GM20000 (cell line): Measurements from ENCODE around the gene SNRNP35.
"Not testable (repeated sequence)": the region's sequence is repeated elsewhere in the genome, so short reads cannot be mapped to it uniquely, and the experiment has no call there.

Source experiments
- DNase-seq: peaks from one replicate; pipeline ENCODE4 v3.0.0; 2012; ENCODE audit warnings: low spot score
- TF ChIP-seq, protein P1 (sequence below): IDR thresholded peaks from 2 replicates; pipeline ENCODE4 v1.5.1; 2012; ENCODE audit warnings: mild to moderate bottlenecking, control low read depth; ENCODE audit errors: extremely low read depth, missing control alignments

SNRNP35 gene

GRCh38 chr12:123457980-123458779, at the start of gene SNRNP35:
Gene SNRNP35 (plus strand): TSS chr12:123458139. CDS start chr12:123465541, 7,402 bp downstream.
- DNase-seq, result peak; percentile 72
- TF ChIP-seq, protein P1, sequence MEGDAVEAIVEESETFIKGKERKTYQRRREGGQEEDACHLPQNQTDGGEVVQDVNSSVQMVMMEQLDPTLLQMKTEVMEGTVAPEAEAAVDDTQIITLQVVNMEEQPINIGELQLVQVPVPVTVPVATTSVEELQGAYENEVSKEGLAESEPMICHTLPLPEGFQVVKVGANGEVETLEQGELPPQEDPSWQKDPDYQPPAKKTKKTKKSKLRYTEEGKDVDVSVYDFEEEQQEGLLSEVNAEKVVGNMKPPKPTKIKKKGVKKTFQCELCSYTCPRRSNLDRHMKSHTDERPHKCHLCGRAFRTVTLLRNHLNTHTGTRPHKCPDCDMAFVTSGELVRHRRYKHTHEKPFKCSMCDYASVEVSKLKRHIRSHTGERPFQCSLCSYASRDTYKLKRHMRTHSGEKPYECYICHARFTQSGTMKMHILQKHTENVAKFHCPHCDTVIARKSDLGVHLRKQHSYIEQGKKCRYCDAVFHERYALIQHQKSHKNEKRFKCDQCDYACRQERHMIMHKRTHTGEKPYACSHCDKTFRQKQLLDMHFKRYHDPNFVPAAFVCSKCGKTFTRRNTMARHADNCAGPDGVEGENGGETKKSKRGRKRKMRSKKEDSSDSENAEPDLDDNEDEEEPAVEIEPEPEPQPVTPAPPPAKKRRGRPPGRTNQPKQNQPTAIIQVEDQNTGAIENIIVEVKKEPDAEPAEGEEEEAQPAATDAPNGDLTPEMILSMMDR, result no peak

DNA sequence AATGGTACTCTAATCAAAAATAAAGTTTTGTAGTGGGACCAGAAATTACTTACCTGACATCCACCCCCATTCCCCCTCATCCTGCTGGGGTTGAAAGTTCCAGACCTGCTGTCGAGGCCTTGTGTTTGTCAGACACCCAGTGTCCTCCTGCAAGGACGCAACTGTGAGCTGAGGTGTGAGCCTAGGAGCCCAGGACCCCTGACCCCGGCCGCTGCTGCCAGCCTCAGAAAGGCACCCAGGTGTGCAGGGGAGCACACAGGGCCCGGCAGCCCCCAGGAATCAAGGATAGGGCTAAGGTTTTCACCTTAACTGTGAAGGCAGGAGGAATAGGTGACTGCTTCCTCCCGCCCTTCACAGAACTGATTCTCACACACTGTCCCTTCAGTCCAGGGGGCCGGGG, 49.3 kb upstream of the SNRNP35 start:
- DNase-seq, result not testable (repeated sequence)

- not testable (repeated sequence) for DNase-seq
These were observed 48.5 kb upstream of the SNRNP35 start for GRCh38 chr12:123409284-123410040.

DNA sequence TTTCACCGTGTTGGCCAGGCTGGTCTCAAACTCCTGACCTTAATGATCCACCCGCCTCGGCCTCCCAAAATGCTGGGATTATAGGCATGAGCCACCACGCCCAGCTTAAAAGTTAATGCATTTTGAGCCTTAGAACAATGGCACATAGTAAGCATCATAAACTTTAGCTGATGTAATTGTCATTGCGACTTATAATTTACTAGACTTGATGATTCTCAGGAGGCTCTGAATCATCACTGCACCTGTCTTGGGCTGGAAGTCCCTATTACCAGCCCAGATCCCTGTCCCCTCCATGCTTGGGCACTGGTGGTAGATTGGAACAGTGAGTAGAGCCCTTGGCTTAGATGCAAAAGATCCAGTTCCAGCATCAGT, 47.9 kb upstream of the SNRNP35 start:
- TF ChIP-seq, protein P1, result no peak
- DNase-seq, result no peak

DNA sequence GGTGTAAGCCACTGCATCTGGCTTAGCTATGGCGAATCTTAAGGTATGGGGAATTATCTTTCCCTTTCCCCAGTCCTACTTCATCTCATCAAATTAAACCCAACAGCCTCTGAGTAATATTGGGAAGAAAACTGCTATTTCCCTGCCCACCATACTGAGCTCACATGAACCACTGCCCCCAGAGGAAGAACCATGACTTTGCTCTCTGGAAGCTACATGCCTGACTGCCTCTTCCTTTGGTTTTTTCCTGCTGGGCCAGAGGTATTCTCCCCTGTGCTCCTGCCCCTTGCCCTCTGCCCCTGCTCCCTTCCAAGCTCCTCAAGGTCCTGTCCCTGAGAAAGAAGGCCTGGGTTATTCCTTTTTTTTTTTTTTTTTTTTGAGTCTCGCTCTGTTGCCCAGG, 36.6 kb upstream of the SNRNP35 start:
- TF ChIP-seq, protein P1, result no peak
- DNase-seq, result no peak

- TF ChIP-seq, protein P1, result no peak
- DNase-seq, result peak; percentile 81
These were observed 30.7 kb upstream of the SNRNP35 start for GRCh38 chr12:123427036-123427769.

DNA sequence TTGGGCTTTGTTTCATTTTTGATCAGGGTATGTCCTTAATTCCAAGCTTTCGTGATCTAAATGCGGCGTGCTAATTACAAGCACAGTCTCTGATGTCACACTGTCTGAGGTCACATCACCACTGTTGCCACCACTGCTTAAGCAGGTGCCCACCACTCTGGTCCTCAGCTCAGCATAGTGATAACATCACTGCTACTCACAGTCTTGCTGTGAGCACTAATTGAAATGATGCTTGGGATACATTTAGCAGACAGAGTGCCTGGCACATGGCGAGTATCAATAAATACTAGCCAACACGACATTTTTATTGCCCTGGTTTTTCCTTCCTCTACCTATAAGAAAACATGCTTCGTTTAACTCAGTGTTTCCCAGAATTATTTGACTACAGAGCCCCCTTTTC, 29.3 kb upstream of the SNRNP35 start:
- TF ChIP-seq, protein P1, result no peak
- DNase-seq, result no peak

DNA sequence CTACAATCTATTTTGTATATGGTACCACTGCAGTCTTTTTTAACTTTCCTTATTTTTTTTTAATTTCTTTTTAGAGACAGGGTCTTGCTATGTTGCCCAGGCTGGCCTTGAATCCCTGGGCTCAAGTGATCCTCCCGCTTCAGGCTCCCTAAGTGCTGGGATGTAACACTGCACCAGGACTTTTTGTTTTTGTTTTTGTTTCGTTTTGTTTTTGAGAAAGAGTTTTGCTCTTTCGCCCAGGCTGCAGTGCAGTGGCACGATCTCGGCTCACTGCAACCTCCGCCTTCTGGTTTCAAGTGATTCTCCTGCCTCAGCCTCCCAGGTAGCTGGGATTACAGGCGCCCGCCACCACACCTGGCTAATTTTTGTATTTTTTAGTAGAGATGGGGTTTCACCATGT, 28.8 kb upstream of the SNRNP35 start:
- DNase-seq, result not testable (repeated sequence)

DNA sequence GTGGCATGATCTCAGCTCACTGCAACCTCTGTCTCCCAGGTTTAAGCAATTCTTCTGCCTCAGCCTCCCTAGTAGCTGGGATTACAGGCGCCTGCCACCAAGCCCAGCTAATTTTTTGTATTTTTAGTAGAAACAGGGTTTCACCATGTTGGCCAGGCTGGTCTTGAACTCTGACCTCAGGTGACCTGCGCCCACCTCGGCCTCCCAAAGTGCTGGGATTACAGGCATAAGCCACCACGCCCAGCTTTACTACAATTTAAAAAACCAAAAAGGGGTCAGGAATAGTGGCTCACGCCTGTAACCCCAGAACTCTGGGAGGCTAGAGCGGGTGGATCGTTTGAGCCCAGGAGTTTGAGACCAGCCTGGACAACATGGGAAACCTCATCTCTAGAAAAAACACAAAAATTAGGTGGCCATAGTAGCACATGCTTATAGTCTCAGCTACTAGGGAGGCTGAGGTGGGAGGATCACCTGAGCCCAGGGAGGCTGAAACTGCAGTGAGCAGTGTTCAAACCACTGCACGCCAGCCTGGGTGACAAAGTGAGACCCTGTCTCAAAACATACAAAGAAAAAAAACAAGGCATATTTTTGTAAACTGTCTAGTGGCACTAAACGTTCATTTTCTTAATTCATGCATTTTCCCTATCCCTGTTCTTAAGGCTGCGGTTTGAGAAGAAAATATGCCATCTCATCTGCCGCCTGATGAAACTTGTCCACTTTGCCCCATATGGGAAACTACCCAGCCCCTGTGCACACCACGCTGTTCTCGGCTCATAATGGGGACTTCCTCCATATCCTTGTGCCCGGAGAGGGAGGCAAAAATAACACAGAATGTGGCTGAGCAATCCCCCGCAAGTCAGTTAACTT, 25.8 kb upstream of the SNRNP35 start:
- not testable (repeated sequence) for DNase-seq
